Hepatocyte (in vitro differentiated cells): ENCODE results near the gene FHOD3. TPM values are rescaled to one million over a fixed set of nuclear protein-coding genes. Genes with fewer than 3 reads are reported as not detected.

ENCODE experiments used
- DNase-seq: peaks from one replicate; pipeline ENCODE4 v3.0.0-alpha.2; 2016; ENCODE audit warnings: low spot score
- H2AFZ ChIP-seq: fragments of 200-600 bp; sonication (generic); 2 replicates; pipeline ENCODE4 v1.6.0; 2016; ENCODE audit warnings: antibody characterized with exemption, mild to moderate bottlenecking
- H3K27ac ChIP-seq: fragments of 200-600 bp; sonication (generic); 2 replicates; pipeline ENCODE4 v1.5.1; 2016; ENCODE audit warnings: mild to moderate bottlenecking
- H3K27me3 ChIP-seq: fragments of 200-600 bp; sonication (generic); 2 replicates; pipeline ENCODE4 v1.6.1; 2016
- H3K36me3 ChIP-seq: fragments of 200-600 bp; sonication (generic); replicated peaks from 2 replicates; pipeline ENCODE4 v1.5.1; 2016; ENCODE audit warnings: low read depth; ENCODE audit not compliant: insufficient read depth
- H3K4me1 ChIP-seq: fragments of 200-600 bp; sonication (generic); 2 replicates; pipeline ENCODE4 v1.5.1; 2016; ENCODE audit warnings: mild to moderate bottlenecking, moderate library complexity; ENCODE audit not compliant: insufficient read depth
- H3K4me2 ChIP-seq: fragments of 200-600 bp; sonication (generic); 2 replicates; pipeline ENCODE4 v1.6.0; 2016
- H3K4me3 ChIP-seq: fragments of 200-600 bp; sonication (generic); 2 replicates; pipeline ENCODE4 v1.5.1; 2016; ENCODE audit warnings: mild to moderate bottlenecking
- H3K79me2 ChIP-seq: fragments of 200-600 bp; sonication (generic); 2 replicates; pipeline ENCODE4 v1.6.0; 2017; ENCODE audit warnings: mild to moderate bottlenecking
- H3K9me2 ChIP-seq: fragments of 200-600 bp; sonication (generic); replicated peaks from 2 replicates; pipeline ENCODE4 v1.6.0; 2017; ENCODE audit warnings: mild to moderate bottlenecking; ENCODE audit not compliant: insufficient read depth
- H3K9me3 ChIP-seq: fragments of 200-600 bp; sonication (generic); 2 replicates; pipeline ENCODE4 v1.5.1; 2016; ENCODE audit warnings: low read depth, mild to moderate bottlenecking
- H4K20me1 ChIP-seq: fragments of 200-600 bp; sonication (generic); 2 replicates; pipeline ENCODE4 v1.6.0; 2016; ENCODE audit warnings: mild to moderate bottlenecking; ENCODE audit not compliant: insufficient read depth, poor library complexity, severe bottlenecking
- CTCF ChIP-seq: fragments of 200-600 bp; sonication (generic); IDR thresholded peaks from 2 replicates; pipeline ENCODE4 v1.5.1; 2016; ENCODE audit warnings: antibody characterized with exemption, mild to moderate bottlenecking; ENCODE audit not compliant: poor library complexity
- EZH2 ChIP-seq: fragments of 200-600 bp; sonication (generic); IDR thresholded peaks from 2 replicates; pipeline ENCODE4 v1.6.1; 2016; ENCODE audit warnings: antibody characterized with exemption, mild to moderate bottlenecking, borderline replicate concordance
- EZH2phosphoT487 ChIP-seq: fragments of 200-600 bp; sonication (generic); IDR thresholded peaks from one replicate; pipeline ENCODE4 v1.6.1; 2018; ENCODE audit warnings: antibody characterized with exemption, mild to moderate bottlenecking, low read depth, moderate library complexity; ENCODE audit not compliant: unreplicated experiment, severe bottlenecking
- WGBS: methylation state at CpG from one replicate; pipeline ENCODE4 v1.1.6; 2016; ENCODE audit warnings: low lambda C conversion rate; ENCODE audit errors: missing lambda C conversion rate; 5-methylcytosine and 5-hydroxymethylcytosine counted together
- polyA plus RNA-seq: library from polyadenylated mRNA; unstranded; fragments of >200 nt; fragmentation: Nextera tagmentation; extraction: Ambion mirVana; gene quantifications from 2 replicates; pipeline ENCODE4 v1.2.1, GENCODE V29; 2016
- total RNA-seq: library from RNA; depleted of rRNA; stranded (reverse); fragments of >200 nt; gene quantifications from 2 replicates; pipeline ENCODE4 v1.2.3, GENCODE V29; 2014

FHOD3 gene
- total and polyA plus RNA-seq, 2 experiments from 2014 or later = 1.7 to 2.7 TPM

GRCh38 chr18:36436387-36436786, 138.9 kb downstream of the FHOD3 start:
- TF ChIP-seq EZH2phosphoT487 = no peak
- Histone ChIP-seq H2AFZ (no peak overlapping the region), H3K4me3 (no peak overlapping the region), H3K4me2 (no peak overlapping the region), H3K27me3 (no peaks in the 10 kb centered on the region), H3K4me1 (no peaks in the 10 kb centered on the region), H3K36me3 (no peaks in the 10 kb centered on the region), H4K20me1 (no peaks in the 10 kb centered on the region), H3K9me2 (no peaks in the 10 kb centered on the region), H3K9me3 (no peaks in the 10 kb centered on the region), H3K79me2 (no peaks in the 10 kb centered on the region), H3K27ac (no peak overlapping the region)
- WGBS = 93% methylated on average over 5 of the region's 5 CpGs
- DNase-seq = no peak

GRCh38 chr18:36440614-36441013, 143.1 kb downstream of the FHOD3 start:
- Histone ChIP-seq H3K9me3 (no peaks in the 10 kb centered on the region), H3K27me3 (no peaks in the 10 kb centered on the region), H3K36me3 (no peaks in the 10 kb centered on the region), H3K4me1 (no peaks in the 10 kb centered on the region), H3K9me2 (no peaks in the 10 kb centered on the region), H3K79me2 (no peaks in the 10 kb centered on the region), H2AFZ (no peak overlapping the region), H3K27ac (no peak overlapping the region), H3K4me2 (no peak overlapping the region), H3K4me3 (no peak overlapping the region), H4K20me1 (no peaks in the 10 kb centered on the region)
- WGBS = 87% methylated on average over 2 of the region's 2 CpGs
- DNase-seq = no peak
- TF ChIP-seq EZH2phosphoT487 (no peak), CTCF (no peak), EZH2 (no peak)

GRCh38 chr18:36441426-36442240, 144.1 kb downstream of the FHOD3 start:
- Histone ChIP-seq H3K4me2 (no peak overlapping the region), H4K20me1 (no peaks in the 10 kb centered on the region), H3K4me3 (no peak overlapping the region), H3K4me1 (no peaks in the 10 kb centered on the region), H3K79me2 (no peaks in the 10 kb centered on the region), H2AFZ (no peak overlapping the region), H3K36me3 (no peaks in the 10 kb centered on the region), H3K9me3 (no peaks in the 10 kb centered on the region), H3K27me3 (no peaks in the 10 kb centered on the region), H3K27ac (no peak overlapping the region), H3K9me2 (no peaks in the 10 kb centered on the region)
- TF ChIP-seq EZH2 (no peak), EZH2phosphoT487 (no peak), CTCF (no peak)
- 77% methylated on average over 9 of the region's 9 CpGs for WGBS
- DNase-seq = no peak

GRCh38 chr18:36442717-36443116, 145.2 kb downstream of the FHOD3 start:
- Histone ChIP-seq H3K4me2 (no peak overlapping the region), H3K36me3 (no peaks in the 10 kb centered on the region), H3K79me2 (no peaks in the 10 kb centered on the region), H3K9me3 (no peaks in the 10 kb centered on the region), H3K27me3 (no peaks in the 10 kb centered on the region), H3K9me2 (no peaks in the 10 kb centered on the region), H3K4me1 (no peaks in the 10 kb centered on the region), H3K27ac (no peak overlapping the region), H2AFZ (no peak overlapping the region), H4K20me1 (no peaks in the 10 kb centered on the region), H3K4me3 (no peak overlapping the region)
- WGBS = 95% methylated on average over 3 of the region's 3 CpGs
- no peak for DNase-seq
- TF ChIP-seq EZH2phosphoT487 (no peak), CTCF (no peak), EZH2 (no peak)
